ENCODE measurements around the gene PTPN6.
A peak's percentile ranks its signal among the peaks of the same experiment; 100 is the strongest.

PTPN6 gene

GRCh38 chr12:6958609-6959057 is 7.5 kb downstream of the PTPN6 start:
- TF ChIP-seq, protein P1, sequence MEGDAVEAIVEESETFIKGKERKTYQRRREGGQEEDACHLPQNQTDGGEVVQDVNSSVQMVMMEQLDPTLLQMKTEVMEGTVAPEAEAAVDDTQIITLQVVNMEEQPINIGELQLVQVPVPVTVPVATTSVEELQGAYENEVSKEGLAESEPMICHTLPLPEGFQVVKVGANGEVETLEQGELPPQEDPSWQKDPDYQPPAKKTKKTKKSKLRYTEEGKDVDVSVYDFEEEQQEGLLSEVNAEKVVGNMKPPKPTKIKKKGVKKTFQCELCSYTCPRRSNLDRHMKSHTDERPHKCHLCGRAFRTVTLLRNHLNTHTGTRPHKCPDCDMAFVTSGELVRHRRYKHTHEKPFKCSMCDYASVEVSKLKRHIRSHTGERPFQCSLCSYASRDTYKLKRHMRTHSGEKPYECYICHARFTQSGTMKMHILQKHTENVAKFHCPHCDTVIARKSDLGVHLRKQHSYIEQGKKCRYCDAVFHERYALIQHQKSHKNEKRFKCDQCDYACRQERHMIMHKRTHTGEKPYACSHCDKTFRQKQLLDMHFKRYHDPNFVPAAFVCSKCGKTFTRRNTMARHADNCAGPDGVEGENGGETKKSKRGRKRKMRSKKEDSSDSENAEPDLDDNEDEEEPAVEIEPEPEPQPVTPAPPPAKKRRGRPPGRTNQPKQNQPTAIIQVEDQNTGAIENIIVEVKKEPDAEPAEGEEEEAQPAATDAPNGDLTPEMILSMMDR (IDR thresholded peaks at IDR 0.05; ENCODE audit: low read depth, low read length, missing control alignments): no peak
- DNase-seq (ENCODE audit: low read depth): no peak
- no peak overlapping the region for H3K4me3 ChIP-seq (ENCODE audit: low read depth, low read length)
- in situ Hi-C loops (cut with HindIII; ENCODE audit: low sequenced_read_pairs): no loop called here

DNA sequence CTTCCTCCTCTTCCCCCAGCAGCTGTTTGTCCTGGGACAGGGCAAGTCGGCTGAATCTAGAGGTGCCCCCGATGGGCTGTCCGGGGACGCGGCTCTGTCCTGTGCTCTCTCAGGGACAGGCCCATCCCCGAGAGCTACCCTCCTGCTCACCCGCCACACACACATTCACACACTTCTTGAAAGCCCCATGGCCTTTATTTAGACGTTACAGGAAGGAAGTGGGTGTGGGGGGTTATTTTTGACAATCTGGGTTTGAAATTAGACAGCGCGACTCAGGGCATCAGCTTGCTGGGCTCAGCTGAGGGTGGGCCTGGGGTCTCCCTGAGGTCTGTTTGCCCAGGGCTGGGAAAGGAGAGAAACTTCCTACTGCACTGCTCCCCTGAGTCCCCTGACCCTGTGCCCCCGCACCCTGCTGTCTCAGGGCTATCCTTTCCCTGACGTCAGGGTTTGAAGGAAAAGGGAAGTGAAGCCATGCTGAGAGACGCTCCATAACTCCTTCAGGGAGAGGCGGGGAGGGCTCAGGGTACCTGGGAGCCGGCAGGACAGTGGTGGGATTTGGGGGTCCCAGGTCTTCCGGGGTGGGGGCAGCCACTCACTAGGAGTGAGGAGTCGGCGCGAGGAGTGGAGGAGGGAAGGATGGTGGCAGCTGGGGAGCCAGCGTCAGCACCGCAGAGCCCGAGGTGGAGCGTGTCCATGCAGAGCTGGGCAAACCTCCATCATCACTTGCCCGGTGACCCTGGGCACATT is 8.1 kb downstream of the PTPN6 start:
- TF ChIP-seq, protein P1 (IDR thresholded peaks at IDR 0.05; ENCODE audit: low read depth, low read length, missing control alignments): no peak
- in situ Hi-C loops (cut with HindIII; ENCODE audit: low sequenced_read_pairs): no loop called here
- no peak for DNase-seq (ENCODE audit: low read depth)
- H3K4me3 ChIP-seq (ENCODE audit: low read depth, low read length): no peak overlapping the region

GRCh38 chr12:6959805-6960592 is 8.8 kb downstream of the PTPN6 start:
- in situ Hi-C loops (cut with HindIII; ENCODE audit: low sequenced_read_pairs): no loop called here
- no peak overlapping the region for H3K4me3 ChIP-seq (ENCODE audit: low read depth, low read length)
- TF ChIP-seq, protein P1 (IDR thresholded peaks at IDR 0.05; ENCODE audit: low read depth, low read length, missing control alignments): no peak
- DNase-seq (ENCODE audit: low read depth): no peak

DNA sequence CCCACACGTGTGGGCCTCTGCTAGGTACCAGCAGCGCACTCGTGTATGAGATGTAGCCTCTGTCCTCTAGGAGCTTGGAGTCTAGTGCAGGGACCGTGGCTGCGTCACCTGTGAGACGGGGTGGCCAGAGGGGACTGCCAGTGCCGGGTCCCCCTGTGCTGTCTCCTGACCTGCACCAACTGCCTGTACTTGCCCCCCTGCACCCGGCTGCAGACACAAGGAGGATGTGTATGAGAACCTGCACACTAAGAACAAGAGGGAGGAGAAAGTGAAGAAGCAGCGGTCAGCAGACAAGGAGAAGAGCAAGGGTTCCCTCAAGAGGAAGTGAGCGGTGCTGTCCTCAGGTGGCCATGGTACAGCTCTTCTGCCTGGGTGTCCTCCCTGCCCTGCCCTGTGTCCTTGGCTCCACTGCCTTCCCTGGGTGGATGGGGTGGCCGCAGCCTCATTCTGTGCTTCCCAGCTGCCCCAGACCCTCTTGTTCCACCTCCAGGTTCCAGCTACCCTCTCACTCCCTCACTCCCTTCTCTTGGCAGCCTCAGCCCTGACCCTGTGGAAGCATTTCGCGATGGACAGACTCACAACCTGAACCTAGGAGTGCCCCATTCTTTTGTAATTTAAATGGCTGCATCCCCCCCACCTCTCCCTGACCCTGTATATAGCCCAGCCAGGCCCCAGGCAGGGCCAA is 9.6 kb downstream of the PTPN6 start:
- in situ Hi-C loops (cut with HindIII; ENCODE audit: low sequenced_read_pairs): no loop called here
- DNase-seq (ENCODE audit: low read depth): no peak
- TF ChIP-seq, protein P1 (IDR thresholded peaks at IDR 0.05; ENCODE audit: low read depth, low read length, missing control alignments): peak; percentile 30
- H3K4me3 ChIP-seq (ENCODE audit: low read depth, low read length): no peak overlapping the region

DNA sequence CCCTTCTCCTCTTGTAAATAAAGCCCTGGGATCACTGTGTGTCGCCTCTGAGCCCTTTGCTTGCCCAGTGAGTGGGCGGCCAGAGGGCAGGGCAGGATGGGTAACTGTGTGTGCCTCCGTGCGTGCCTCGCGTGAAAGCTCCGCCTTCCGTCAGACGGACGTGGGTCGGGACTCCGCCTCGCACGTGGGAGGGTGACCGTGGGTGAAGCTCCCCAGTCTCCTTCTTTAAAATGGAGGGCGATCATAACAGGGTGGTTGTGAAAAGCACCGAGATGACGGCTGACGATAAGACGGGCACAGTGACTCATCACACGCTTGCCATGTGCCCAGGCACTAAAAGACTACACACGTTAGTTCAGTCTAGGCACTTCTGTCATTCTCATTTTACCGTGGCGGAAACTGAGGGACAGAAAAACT is 10.1 kb downstream of the PTPN6 start:
- H3K4me3 ChIP-seq (ENCODE audit: low read depth, low read length): no peak overlapping the region
- in situ Hi-C loops (cut with HindIII; ENCODE audit: low sequenced_read_pairs): no loop called here
- TF ChIP-seq, protein P1 (IDR thresholded peaks at IDR 0.05; ENCODE audit: low read depth, low read length, missing control alignments): no peak
- no peak for DNase-seq (ENCODE audit: low read depth)

DNA sequence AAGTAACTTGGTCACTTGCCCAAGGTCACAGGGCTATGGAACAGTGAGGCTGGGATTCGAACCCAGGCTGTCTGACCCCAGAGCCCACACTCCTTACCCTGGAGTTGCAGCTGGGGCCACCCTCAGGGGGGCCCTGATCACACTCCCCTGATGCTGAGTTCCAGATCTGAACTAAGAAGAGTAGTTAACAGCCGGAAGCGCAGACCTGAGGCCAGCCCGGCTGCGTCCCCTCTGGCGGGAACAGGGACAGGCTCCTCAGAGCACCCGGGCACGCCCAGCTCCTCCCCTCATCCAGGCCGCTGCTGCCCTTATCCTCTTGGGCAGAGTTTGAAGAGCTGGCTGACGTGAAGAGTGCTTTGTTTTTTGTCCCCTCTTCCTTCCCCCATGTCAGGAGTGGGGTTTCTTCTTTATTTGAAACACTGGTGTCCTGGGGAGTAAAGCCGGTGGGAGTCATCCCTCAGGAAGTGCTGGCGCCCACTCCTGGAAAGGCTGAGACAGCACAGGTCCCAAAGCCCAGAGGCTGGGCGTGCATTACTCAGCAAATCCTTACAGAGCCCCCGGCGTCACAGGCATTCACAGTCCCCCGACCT is 10.6 kb downstream of the PTPN6 start:
- in situ Hi-C loops (cut with HindIII; ENCODE audit: low sequenced_read_pairs): no loop called here
- H3K4me3 ChIP-seq (ENCODE audit: low read depth, low read length): no peak overlapping the region
- no peak for DNase-seq (ENCODE audit: low read depth)
- TF ChIP-seq, protein P1 (IDR thresholded peaks at IDR 0.05; ENCODE audit: low read depth, low read length, missing control alignments): peak; percentile 73

Data from astrocyte of the cerebellum (primary cell).